Smooth muscle cell of the brain vasculature (primary cell): Measurements from ENCODE around the gene SSNA1.

Experiments used
- DNase-seq: peaks from one replicate; pipeline ENCODE4 v3.0.0-alpha.2; 2012; ENCODE audit warnings: low read depth, low spot score

SSNA1 gene

GRCh38 chr9:137152844-137153405 is 35.6 kb upstream of the SSNA1 start:
- no peak for DNase-seq

- no peak for DNase-seq
Measured at GRCh38 chr9:137156567-137157375, 31.7 kb upstream of the SSNA1 start.

- DNase-seq: no peak
Measured at GRCh38 chr9:137157618-137158415, 30.7 kb upstream of the SSNA1 start.

- DNase-seq: no peak
Measured at GRCh38 chr9:137158625-137159024, 29.9 kb upstream of the SSNA1 start.

- no peak for DNase-seq
Measured at GRCh38 chr9:137159105-137160053, 29.1 kb upstream of the SSNA1 start.

GRCh38 chr9:137160054-137160425 is 28.4 kb upstream of the SSNA1 start:
- DNase-seq: no peak

GRCh38 chr9:137160716-137161557 is 27.5 kb upstream of the SSNA1 start:
- no peak for DNase-seq

- DNase-seq: no peak
Measured at GRCh38 chr9:137161558-137162486, 26.7 kb upstream of the SSNA1 start.

- no peak for DNase-seq
Measured at GRCh38 chr9:137162505-137163364, 25.7 kb upstream of the SSNA1 start.

GRCh38 chr9:137163365-137163715 is 25.1 kb upstream of the SSNA1 start:
- DNase-seq: no peak

GRCh38 chr9:137163805-137164204 is 24.7 kb upstream of the SSNA1 start:
- DNase-seq: no peak

GRCh38 chr9:137164370-137165249 is 23.9 kb upstream of the SSNA1 start:
- no peak for DNase-seq

GRCh38 chr9:137165250-137165836 is 23.1 kb upstream of the SSNA1 start:
- no peak for DNase-seq

GRCh38 chr9:137166380-137167229 is 21.9 kb upstream of the SSNA1 start:
- no peak for DNase-seq

GRCh38 chr9:137167277-137167746 is 21.2 kb upstream of the SSNA1 start:
- no peak for DNase-seq
